Suprapubic skin (tissue), 3 donors: ENCODE results near the gene EIF2S2.

ENCODE experiments used
- CTCF ChIP-seq, 2 donors: fragments of 200-600 bp in 1 of 2; fragments of 450-650 bp in 1 of 2; sonication (generic) in 1 of 2; IDR thresholded peaks; one replicate each; pipeline ENCODE4 v1.5.1; 2016 to 2019; ENCODE audit warnings: antibody characterized with exemption in 2 of 2, mild to moderate bottlenecking in 1 of 2, moderate library complexity in 1 of 2
- POLR2AphosphoS5 ChIP-seq, 3 donors: sonication (generic); formaldehyde crosslinking; IDR thresholded peaks; one replicate each; pipeline ENCODE4 v1.6.1; 2017; ENCODE audit warnings: antibody characterized with exemption in 3 of 3

- TF ChIP-seq CTCF (IDR thresholded peaks at IDR 0.05) = no peak
- TF ChIP-seq POLR2AphosphoS5 (IDR thresholded peaks at IDR 0.05) = no peak
Measured at GRCh38 chr20:34155836-34156235, 43.8 kb upstream of the EIF2S2 start.
